ENCODE results near the gene ARHGAP18. TPM values are rescaled to one million over a fixed set of nuclear protein-coding genes. Genes with fewer than 3 reads are reported as not detected.

The ARHGAP18 gene
- total RNA-seq, 1 experiment from 2014 or later: 47.5 TPM

DNA sequence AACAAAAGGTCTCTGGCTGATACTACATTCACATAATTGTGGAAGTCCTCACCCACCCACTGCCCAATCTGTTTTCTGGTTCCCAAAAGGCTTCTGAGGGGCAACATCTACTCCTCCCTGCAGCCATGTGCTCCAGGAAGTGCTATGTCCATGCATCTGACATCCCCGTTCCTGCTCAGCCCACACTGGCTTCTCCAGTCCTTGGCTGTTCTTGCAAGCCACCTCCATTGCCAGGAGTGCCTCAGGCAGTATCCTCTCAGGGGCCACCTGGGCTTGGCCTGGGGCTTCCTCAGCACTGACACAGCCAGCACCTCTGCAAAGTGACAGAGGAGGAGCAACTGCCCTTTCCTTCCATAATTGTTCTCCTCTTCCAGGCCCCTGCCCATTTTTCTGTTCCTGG is 18.3 kb downstream of the ARHGAP18 start:
- DNase-seq (ENCODE audit: low read depth): no peak

GRCh38 chr6:129691043-129691640 is 18.8 kb downstream of the ARHGAP18 start:
- DNase-seq (ENCODE audit: low read depth): no peak

DNA sequence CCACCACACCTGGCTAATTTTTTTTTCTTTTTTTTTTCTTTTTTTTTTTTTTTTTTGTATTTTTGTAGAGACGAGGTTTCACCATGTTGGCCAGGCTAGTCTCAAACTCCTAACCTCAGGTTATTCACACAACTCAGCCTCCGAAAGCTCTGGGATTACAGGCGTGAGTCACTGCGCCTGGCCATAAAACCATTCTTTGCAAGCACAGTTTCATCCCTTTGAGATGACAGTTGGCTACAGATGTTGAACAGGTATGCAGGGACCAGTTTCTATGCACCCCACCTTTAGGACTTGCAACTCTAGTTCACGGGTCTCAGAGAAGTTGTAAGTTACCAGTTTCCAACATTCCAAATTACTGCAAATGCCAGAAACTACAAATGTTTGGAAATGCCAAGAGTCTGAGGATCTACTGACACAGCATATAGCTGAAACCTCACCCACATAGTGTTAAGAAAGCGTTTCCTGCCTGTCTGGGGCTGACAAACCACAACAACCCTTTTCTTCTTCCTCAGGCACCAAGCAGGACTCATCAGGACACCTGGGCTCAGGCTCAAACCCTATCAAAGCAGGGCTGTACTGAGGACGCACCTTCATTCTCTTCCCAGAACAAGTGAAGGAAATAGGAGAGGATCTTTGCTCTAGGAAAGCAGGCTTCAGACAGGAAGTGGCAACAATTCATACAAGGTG is 22.9 kb downstream of the ARHGAP18 start:
- peak; percentile 63 for DNase-seq (ENCODE audit: low read depth)

- no peak for DNase-seq (ENCODE audit: low read depth)
Observed at GRCh38 chr6:129685662-129686031, 24.3 kb downstream of the ARHGAP18 start.

GRCh38 chr6:129684903-129685661 is 24.9 kb downstream of the ARHGAP18 start:
- DNase-seq (ENCODE audit: low read depth): no peak

DNA sequence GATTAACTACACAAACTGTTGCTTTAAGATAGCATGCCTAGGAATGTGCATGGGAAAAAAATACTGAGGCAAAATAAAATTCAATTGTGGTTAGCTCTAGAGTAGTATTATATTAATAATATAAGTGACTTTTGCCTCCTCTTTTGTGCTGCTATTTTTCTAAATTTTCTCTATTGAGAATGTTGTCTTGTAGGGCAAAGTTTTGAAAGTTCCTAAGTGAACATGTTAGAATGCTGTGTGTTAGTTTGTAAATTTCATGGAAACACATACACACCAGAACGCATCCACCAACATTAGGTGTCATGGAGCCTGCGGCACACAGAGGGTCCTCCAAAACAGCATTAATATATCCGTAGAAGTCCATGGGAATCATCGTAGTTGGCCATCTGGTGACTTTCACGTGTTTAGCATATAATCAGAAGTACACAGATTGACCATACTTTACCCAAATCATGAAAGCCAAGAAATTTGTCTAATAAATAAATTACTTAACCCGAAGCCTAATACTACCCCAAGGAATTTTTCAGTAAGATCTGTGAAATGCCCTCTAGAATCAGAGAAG is 25.6 kb downstream of the ARHGAP18 start:
- no peak for DNase-seq (ENCODE audit: low read depth)

- DNase-seq (ENCODE audit: low read depth): peak; percentile 99
Observed at GRCh38 chr6:129683601-129684322, 26.2 kb downstream of the ARHGAP18 start.

- DNase-seq (ENCODE audit: low read depth): no peak
Observed at GRCh38 chr6:129681913-129682205, 28.1 kb downstream of the ARHGAP18 start.

DNA sequence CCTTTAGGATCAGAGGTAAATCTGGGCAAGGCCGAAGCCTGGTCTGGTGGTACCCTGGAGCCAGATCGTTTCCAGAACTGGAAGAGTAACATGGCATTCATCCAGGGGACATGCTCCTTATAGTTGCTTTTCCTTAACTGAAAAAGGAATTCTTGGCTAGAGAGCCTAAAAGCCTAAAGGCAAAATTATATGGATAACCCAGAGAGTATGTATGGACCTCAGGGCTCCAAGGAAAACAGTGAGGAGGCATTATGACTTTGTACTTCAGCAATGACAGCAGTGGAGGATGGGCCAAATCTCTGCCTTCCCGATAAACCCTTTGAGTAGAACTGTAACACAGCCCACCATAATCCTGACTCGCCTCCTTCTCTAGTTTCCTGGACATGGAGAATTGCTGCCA is 29.3 kb downstream of the ARHGAP18 start:
- peak; percentile 51 for DNase-seq (ENCODE audit: low read depth)

DNA sequence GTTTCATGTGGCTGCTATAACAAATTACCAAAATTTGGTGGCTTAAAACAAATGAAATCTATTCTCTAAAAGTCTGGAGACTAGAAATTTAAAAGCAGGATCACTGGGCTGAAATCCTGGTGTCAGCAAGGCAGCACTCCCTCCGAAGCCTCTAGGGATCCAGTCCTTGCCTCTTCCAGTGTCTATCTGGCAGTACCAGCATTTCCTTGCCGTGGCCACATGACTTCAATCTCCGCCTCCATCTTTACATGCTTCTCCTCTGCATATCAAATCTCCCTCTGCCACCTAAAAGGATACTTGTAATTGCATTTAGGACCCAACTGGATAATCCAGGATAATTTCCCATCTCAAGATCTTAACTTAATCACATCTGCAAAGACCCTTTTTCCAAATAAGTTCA is 30.2 kb downstream of the ARHGAP18 start:
- DNase-seq (ENCODE audit: low read depth): peak; percentile 69

GRCh38 chr6:129679275-129679674 is 30.7 kb downstream of the ARHGAP18 start:
- no peak for DNase-seq (ENCODE audit: low read depth)

DNA sequence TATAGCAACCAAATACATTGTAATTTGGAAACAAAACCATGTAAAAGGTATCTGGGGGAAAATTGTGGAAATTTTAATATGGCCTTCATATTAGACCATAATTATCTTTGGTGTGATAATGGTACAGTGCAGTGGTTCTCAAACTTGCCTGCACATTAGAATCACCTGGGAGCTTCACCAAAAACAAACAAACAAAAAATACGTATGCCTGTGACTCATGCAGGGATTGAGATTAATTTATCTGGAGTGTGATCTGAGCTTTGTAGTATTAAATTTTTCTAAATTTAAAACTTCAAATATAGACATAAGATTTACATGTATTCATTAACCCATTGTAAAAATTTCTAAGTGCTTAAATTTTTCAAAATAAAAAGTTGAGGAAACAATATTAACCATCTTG is 31.5 kb downstream of the ARHGAP18 start:
- no peak for DNase-seq (ENCODE audit: low read depth)

GRCh38 chr6:129677620-129678325 is 32.2 kb downstream of the ARHGAP18 start:
- DNase-seq (ENCODE audit: low read depth): no peak

DNA sequence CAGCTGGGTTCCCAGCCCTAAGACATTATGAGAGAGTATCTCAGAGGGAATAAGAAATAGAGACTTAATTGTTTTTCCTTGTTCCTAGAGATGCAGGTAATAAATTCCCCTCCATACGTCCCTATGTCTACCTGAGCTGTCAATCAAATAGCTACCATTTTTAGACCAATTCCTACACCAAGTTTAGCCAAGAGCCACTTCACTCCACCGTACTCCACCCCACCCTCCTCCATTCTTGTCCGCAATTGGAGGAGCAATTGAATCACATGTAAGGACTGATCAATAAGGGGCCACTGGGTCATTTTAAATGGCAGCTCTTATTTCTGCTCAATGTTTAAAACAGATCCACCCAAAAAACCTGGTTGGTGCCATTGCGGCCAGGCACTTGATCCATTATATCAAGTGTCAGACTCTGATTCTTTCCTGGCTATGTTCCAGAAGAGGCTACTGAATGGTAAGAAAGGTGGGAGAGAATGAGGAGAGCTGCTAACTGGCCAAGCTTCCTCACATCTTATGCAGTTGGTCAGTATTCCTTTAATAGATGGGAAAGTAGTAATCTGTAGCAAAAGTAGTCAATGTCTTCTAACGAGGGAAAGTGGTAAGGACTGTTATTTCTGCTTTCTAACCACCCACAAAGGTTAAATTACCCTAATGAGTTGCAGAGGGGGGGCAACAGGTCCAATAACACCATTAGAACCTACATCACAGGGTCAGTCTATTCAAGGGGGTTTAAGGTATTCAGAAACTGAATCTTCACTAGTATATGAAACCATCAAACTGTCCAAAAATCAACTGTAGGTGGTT is 34.1 kb downstream of the ARHGAP18 start:
- no peak for DNase-seq (ENCODE audit: low read depth)

GRCh38 chr6:129673748-129674147 is 36.2 kb downstream of the ARHGAP18 start:
- no peak for DNase-seq (ENCODE audit: low read depth)

- DNase-seq (ENCODE audit: low read depth): peak; percentile 85
Observed at GRCh38 chr6:129672881-129673631, 36.9 kb downstream of the ARHGAP18 start.

GRCh38 chr6:129672341-129672682 is 37.7 kb downstream of the ARHGAP18 start:
- no peak for DNase-seq (ENCODE audit: low read depth)

GRCh38 chr6:129671442-129672340 is 38.3 kb downstream of the ARHGAP18 start:
- no peak for DNase-seq (ENCODE audit: low read depth)

GRCh38 chr6:129670634-129671033 is 39.3 kb downstream of the ARHGAP18 start:
- DNase-seq (ENCODE audit: low read depth): no peak

Data from RPMI7951 (cell line).